GM19452 (cell line): Measurements from ENCODE around the gene COL18A1.

Experiments
- ATAC-seq: cut with Tn5 transposase; IDR thresholded peaks from one replicate; pipeline ENCODE4 v1.9.1; 2021; ENCODE audit not compliant: unreplicated experiment

The COL18A1 gene

DNA sequence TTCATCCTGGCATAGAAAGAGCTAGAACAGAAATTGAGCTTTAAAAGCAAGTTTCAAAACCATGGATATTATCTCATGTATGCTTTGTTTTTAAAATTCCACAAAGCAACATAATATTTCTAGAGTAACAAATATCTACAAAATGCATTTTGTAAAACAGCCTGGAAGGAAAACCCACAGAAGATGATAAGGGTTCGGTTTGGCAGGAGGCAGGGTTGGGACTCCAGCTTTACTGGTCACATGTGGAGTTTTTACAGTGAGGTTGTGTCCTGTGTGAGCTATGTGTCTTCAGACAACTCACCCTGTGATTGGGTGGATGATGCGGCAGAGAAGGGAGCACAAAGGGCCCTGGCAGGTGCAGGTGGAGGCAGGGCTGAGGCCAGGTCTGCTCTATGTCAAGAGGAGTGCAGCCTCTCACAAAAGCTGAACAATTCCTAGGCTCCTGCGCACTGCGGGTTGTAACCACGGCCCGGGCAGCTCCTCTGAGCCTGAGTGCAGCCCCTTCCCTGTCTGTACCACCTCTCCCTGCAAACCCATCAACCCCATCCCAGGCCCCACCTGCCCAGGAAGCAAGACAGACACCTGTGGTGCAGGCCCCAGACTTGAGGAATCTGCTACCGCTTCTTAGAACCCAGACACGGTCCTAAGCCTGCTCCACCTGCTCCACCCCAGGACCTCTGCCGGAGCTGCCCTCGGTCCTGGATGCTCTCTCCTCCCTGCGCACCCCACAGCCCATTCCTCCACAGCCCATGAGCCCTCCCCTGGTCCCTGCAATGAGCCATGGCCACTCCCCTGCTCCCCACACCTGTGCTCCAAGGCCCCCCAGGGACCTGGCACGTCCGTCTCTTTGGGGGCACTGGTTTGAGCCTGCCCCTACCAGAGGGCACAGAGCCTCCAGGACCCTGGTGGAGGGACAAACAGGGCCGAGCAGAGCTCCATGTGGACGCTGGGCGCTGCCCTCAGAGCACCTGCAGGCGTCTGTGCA lies 2.8 kb upstream of the COL18A1 start:
- ATAC-seq, result no peak

DNA sequence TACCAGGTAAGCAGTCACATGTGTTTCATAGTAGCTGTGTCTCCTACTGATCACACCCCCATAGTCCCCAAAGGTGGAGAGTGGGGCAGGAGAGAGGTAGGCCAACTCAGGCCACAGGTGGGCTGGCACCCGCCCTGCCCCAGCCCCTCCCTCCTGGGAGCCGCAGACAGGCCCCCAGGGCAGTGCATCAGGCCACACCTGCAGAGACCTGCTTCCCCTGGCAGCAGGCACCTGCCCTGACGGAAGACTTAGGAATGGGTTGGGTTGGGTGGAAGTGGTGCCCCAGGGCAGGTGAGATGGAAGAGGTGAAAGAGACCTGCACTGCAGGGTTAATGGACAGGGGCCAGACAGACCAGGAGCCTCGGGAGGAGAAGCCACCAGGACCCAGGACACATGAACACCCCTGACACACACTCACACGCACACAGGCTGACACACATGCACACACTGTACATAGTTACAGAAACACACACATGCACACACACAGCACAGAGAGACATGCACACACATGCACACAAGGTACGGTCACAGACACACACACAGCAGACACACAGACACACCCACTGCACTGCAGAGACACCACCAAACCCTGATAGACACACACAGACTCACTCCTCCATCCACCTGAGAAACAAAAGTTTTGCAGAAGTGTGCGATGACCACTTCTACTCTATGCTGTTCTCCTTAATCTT lies 1.7 kb upstream of the COL18A1 start:
- ATAC-seq, result no peak

DNA sequence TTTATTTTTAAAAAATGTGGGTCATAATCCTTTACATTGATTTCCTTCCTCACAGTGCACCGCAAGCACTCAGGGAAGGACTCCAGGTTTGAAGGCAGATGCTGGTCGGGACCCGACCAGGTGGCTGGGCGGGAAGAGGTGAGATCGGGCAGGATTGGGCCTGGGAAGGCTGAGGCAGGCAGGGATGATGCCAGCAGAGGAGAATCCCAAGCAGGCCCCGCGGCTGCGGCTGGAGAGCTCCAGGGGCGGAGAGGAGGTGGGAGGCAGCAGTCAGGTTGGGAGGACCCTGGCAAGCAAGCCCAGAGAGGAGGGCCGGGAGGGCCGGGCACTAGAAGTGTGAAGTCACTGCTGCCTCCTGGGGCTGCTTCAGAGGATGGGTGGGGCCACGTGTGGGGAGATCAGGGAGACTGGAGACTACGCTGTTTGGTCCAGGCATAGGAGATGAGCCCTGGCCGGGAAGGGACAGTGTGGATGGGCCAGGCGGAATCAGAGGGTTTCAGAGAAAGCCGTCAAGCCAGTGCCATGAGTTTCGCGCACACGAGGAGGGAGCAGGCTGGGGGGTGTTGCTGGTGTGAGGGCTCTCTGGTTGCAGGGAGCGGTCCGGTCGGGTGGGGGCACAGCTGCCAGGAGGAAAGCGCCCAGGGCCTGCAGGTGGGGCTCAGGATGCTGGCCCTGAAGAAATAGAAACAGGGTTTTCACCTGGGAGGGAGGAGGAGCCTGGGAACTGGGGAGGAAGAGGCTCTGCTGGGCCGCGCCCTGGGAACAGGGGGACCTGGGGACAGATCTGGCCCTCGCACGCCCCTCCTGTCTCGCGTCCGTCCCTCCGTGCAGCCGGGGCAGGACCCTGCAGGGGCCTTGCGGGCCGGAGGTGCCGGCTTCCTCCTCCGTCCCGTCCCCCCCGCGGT lies 888 bp upstream of the COL18A1 start:
- no peak for ATAC-seq

DNA sequence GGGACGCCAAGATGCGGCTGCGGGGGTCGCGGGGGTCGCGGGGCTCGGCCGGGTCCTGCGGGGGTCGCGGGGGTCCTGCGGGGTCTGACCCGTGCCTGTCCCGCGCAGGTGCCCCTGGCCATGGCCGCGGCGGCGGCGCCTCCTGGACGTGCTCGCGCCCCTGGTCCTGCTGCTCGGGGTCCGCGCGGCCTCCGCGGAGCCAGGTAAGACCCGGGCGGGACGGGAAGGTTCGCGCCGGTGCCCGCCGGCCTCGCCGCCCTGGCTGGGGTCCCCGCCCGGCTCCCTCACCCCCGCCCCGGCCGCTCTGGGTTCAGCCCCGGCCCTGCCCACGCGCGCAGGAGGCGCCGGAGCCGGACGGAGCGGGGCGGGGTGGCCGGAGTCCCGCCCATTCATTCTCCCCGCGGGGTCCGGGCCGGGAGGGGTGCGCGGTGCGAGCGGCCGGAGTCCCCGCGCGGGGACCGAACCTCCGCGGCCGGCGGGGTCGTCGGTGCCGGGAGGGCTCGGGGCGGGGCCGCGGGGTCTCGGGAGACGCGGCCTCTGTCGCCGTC lies 380 bp downstream of the COL18A1 start:
- ATAC-seq, result no peak

DNA sequence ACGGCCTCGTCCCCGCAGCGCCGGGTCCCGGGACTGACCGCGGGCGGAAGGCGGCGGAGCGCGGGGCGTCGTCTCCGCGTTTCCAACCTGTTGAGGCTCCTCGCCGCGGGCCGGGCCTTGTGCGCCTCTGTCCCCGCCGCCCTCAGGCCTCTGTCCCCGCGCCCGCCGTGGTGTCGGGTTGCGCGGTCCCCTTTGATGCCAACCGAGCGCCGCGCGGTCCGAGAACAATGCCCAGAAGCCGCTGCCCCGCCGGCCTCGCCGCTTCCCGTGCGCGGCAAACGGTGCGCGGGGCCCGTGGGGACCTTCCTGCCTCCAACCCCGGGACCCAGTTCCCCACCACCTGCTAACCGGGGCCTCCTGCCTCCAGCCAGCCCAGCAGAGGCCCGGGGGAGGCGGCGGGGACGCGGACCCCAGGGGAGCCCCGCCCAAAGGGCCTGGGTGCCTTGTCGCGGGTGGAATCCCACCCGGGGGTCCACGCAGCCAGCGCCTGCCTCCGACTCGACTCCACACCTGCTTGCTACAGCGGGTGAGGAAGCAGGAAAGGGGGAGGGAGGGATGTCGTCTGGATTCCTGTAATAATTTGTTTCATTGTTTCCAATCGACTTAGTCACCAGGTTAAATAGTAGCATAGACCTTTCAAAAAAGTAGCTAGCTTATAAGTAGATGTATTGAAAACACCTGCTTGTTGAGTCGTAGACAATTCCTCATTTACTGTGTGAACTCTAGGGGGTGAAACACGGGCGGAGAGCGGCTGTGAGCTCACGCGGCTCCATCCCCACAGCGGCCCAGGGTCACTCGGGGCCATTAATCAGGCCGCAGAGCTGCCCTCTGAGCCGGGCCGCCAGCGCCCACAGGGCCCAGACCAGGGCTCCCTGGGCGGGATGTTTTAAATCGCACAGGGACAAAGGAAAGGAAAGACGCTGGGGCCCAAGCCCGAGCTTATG lies 1.1 kb downstream of the COL18A1 start:
- no peak for ATAC-seq

DNA sequence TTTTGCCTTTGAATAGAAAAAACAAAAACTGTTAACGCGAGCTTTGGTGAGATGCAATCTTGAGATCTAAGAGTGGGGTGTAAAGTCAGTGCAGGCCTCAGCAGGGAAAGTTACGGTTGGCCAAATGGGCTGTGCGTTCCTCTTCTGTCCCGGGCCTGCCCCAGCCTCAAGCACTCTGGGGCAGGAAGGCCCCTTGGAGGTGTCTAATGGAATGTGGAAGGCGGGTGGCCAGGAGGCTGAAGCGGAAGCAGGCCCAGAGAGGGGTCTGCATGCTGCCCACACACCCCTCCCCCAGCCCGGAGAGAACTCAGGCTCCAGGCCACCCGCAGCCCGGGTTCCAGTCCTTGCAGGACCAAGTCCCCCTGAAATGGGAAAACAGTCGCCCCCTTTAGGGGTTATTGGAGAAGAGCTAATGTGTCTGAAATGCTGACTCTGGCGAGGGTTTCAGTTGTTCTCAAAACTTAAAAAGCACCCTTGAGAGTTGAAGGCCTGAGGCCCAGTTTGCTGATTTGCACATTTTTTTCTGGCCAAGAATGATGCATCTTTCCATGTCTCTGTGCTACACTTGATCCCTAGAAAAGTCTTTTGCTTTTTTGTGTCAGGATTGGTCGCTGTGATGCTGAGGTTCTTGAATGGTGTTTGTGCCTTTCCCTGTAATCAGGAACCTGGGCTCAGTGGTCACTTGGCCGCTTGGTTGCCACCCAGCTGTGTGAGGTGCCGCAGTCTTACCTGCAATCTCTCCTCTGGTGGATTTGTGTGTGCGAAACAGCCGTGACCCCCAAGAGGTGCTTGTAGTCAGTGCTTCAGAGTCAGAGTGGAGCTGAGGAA lies 2.0 kb downstream of the COL18A1 start:
- ATAC-seq, result no peak

DNA sequence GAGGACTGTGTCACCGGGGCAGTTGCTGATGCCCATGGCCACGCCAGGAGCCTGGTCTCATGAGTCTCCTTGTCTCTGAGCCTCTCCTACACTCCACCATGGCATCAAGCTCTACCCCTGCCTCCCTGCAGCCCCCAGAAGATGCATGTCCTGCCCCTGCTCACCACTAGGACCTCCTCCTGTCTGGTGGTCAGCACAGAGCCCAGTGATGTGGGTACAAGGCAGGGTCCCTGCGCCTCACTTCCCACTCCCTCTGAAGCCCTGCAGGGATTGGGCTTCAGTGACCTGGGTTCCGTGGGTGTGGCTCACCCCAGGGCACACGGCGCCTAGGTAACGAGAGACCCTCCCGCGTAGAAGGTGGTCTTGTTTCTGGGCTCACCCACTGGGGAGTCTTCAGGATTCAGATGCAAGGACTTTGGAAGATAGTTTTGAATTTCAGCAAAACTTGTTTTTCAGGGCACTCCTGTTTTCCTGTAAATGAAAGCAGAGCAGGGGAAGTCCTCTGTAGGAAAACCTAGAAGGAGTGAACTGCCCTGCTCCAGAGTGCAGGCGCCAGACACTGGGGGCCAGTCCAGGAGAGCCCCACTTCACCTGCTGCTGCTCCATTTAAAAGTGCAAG lies 2.8 kb downstream of the COL18A1 start:
- no peak for ATAC-seq

DNA sequence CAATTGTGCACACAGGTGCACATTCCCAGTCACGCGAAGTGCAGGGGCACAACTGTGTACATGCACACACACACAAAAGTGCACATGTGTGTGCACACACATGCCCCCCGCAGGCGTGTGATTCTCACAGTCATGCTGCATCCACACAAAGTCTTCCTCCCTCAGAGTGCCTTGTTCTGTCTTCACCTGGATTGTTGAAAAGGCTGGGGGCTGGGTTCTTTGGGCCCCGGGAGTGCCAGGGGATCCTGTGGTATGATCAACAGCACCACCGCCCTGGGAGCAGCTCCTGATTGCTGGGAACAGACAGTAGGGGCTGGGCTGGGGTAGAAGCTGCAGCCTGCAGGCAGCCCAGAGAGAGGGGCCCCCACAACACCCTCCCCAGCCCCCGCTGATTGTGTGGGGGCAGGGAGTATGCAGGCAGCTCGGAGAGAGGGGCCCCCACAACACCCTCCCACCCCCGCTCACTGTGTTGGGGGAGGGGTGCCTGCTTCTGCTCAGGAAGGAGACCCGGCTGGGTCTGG lies 3.4 kb downstream of the COL18A1 start:
- ATAC-seq, result no peak

DNA sequence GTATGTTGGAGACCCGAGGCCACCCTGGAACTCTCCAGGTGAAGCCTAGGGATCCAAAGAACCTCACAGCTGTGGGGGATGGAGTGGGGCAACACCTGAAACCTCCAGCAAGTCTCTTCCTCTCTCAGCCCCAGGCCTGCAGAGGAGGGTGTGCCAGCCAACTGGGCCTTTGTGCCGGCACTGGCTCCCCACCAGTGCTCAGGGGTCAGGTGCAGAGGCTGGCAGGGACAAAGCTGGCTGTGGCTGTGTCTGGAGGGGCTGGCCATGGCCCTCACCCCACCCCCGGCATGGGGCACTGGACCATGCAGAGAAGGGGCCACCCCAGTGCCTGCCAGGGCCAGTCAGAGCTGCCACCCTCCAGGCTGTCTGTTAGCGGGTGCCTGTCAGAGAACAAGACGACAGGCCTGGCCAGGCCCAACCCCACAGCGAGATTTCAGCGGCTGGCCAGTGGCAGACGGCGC lies 3.9 kb downstream of the COL18A1 start:
- ATAC-seq, result no peak

DNA sequence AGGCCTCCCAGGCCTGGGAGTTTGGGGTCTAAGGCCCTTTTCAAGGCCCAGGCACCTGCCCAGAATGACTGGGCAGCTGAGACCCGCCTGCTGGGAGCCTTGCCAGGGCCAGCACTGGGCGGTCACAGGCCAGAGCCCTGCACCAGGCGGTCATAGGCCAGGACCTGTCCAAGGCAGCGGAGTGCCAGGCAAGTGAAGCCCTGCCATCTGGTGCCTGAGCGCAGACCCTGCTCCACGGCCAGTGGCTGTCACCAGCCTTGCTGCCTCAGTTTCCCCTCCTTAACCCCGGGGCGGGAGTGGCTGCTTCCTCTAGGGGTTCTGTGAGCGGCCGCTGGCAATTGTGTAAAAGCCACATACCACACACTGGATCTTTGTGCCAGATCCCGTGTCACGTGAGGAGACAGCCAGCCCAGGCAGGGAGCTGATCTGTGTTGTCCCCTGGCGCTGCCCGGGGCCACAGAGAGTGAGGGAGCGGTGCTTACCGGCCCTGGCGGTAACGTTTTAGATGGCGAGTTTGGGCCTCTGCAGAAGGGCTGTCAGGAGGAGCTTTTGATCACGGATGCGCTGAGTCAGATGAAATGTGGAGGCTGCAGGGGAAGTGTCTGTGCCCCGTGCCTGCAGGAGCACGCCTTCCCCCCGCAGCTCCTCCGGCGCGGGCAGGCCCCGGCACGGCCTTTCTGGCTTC lies 4.6 kb downstream of the COL18A1 start:
- no peak for ATAC-seq

DNA sequence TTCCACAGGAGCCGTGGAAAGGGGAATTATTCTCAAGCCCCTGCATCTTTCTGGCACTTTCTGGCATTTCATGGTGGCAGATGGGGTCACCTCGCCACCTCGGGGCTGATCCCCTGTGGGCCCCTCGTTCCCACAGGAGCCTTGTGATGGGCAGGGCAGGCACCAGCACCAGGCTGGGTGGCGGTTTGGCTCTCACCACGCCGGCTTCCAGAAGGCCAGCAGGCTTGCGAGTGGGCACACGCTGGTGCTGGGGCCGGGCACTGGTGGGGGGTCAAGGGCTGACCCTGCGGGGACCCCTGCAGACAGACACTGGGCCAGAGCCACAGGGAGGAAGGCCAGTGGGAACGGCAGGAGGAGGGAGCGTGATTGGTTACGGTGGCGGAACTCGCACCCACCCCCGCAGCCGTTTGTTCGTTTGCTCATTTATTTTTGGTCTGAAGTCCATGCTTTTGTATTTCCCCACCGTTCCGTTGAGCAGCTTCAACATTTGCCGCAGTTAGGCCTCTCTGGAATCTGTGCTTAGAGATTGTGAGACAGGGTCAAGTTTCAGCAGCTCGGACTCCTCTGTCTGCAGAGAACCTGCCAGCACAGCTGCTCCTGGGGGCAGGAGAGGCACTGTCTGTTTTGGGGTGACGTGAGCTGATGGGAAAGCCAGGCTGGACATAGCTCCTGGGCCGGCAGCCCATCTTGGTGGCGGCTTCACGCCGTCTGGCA lies 5.3 kb downstream of the COL18A1 start:
- no peak for ATAC-seq

DNA sequence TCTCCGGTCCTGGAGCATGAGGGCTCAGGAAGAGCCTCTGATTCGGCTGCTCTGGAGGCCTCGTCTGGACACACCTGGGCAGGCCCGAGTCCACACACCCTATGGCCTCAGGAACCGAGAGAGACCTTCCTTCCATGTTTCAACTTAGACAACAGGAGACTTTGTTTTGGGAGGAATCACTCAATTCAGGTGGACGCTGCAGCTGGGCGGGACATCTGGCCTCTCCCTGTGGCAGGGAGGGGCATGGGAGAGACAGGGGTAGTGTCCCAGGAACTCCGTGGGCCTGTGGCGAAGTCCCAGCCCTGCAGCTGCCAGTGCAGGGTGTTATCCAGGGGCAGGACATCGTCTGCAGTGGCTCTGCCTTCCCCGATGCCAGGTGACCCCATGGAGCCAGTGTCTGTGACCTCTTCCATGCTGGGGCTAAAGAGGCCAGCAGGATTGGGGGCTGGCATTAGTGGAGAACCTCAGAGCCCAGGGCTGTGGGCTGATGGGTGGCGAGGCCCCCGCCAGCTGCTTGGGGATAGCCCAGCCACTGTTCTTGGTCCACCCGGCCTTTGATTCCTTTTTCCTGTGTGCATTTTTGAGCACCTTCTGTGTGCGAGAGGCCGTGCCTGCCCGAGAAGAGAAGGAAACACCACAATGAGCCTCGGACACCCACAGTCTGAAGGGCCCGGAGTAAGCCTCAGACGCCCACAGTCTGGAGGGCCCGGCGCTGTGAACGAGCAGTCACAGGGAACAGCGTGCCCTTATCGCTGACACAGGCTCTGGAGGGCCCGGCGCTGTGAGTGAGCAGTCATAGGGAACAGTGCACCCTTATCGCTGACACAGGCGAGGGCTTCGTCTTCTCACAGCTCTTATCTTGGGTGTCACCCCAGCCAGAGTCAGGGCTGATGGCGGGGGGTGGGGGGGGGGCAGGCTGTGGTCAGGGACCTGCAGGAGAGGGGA lies 6.2 kb downstream of the COL18A1 start:
- no peak for ATAC-seq

DNA sequence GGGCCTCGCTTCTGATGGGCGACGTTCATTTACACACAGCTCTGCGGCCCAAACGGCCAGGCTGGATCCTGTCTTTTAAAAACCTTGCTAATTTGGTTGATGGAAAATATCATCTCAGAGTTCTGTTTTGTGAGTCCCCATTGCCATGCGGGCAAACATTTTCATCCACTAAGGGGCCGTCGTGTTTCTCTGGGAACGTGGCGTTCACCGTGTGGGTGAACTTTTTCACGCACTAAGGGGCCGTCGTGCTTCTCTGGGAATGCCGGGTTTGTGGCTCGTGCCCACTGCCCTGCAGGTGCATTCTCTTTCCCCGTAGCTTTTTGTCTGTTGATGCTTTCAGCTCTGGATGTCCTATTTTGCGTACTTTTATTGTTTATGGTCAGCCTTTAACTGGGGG lies 6.8 kb downstream of the COL18A1 start:
- no peak for ATAC-seq

DNA sequence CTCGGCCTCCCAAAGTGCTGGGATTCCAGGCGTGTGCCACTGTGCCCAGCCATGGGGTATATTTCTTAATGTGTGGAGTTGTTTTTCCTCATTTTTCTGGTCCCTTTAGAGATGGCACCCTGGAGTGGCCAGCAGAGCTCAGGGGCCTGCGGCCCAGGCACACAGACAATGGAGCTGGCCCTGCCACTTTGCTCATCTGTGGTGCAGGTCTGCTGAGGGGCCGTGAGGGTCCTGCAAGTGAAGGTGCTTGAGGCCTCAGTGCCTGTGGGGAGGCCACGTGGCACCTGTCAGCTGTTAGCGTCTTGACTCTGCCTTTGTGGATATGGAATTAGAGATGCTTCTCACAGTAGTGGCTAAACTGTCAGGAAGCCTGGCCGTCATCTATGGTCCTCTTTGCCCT lies 7.5 kb downstream of the COL18A1 start:
- no peak for ATAC-seq

DNA sequence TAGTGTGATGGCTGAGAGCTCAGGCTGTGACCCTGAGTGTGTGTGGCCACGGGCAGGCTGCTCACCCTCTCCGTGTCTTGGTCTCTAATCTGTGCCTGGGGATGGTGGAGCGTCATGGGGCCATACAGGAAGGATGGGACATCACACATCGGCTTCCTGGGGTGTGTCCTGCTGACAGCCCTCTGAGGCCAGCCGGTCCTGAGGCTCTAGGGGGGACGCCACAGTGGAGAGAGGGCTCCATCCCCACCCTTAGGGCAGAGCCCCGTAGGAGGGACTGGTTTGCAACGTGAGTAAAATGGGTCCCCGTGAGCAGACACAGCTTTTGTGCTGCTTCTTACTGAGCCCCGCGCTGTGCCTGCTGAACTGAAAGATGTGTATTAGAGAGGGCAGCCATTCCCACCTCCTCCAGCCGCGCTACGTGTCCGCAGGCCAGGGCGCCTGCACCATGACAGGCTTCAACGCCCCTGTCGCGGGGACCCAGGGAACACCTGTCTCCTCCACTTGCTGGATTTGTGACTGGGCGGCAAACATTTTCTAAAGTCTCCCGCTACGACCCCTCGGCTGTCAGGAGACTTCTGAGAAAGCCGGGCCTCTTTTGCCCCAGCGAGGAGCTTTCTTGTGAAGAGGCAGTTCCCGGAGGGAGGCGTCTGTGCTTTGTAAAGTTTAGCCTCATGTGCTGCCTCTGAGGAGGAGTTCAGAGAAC lies 8.1 kb downstream of the COL18A1 start:
- no peak for ATAC-seq
